ENCODE measurements around the gene KRT39. TPM values are rescaled to one million over a fixed set of nuclear protein-coding genes. Genes with fewer than 3 reads are reported as not detected.

KRT39 gene
- total RNA-seq, 1 donor: 0.36 TPM

DNA sequence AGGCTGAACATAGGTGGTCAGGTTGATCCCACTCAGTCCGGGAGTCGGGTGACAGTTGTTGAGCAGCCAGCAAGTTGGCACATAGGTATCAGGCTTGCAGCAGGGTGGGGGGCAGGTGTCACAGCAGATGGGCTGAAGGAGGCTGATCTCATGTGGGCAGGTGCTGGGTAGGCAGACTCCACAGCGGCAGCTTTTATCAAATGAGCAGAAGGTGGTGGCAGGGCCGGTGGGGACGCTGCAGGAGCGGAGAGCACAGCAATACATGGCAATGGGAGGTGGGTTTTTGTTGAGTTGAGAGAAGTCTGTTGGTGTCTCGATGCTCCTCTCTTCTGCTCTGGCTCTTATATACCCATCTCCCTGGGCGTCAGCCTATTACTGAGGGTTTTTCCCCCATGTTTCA lies 42.1 kb upstream of the KRT39 start, which contains the start of gene KRTAP3-1:
TSS of gene KRTAP3-1 (minus strand) at position 318 of the 400 bp plus-strand sequence. CDS start at position 264, 54 bp downstream.
- H3K4me2 ChIP-seq (ENCODE audit: insufficient read depth, low read length): no peak within 1 kb of the TSS
- DNase-seq (ENCODE audit: insufficient read length, low spot score, missing footprints): no peak
- no peak within 1 kb of the TSS for H3K27ac ChIP-seq (ENCODE audit: low read depth, low read length)
- no peaks in the 10 kb centered on the region for H3K9me3 ChIP-seq (ENCODE audit: low read depth, low read length)
- H2AFZ ChIP-seq (ENCODE audit: low read length): no peak within 1 kb of the TSS
- H3K4me1 ChIP-seq (ENCODE audit: insufficient read depth, low read length): no peaks in the 10 kb centered on the region
- no peak for TF ChIP-seq CTCF (IDR thresholded peaks at IDR 0.05; ENCODE audit: extremely low read depth, low read depth, low read length)
- H4K20me1 ChIP-seq (ENCODE audit: insufficient read depth, low read length): no peaks in the 10 kb centered on the region
- no peaks in the 10 kb centered on the region for H3K36me3 ChIP-seq (ENCODE audit: insufficient read depth, low read length)
- no peaks in the 10 kb centered on the region for H3K79me2 ChIP-seq (ENCODE audit: insufficient read depth, low read length)
- H3K27me3 ChIP-seq (ENCODE audit: insufficient read depth, low read length): no peaks in the 10 kb centered on the region
- no peak within 1 kb of the TSS for H3K4me3 ChIP-seq (ENCODE audit: insufficient read depth, low read length)

- Histone ChIP-seq H3K4me3 (ENCODE audit: insufficient read depth, low read length) (no peak overlapping the region), H3K79me2 (ENCODE audit: insufficient read depth, low read length) (no peaks in the 10 kb centered on the region), H3K36me3 (ENCODE audit: insufficient read depth, low read length) (no peaks in the 10 kb centered on the region), H3K27ac (ENCODE audit: low read depth, low read length) (no peak overlapping the region), H3K27me3 (ENCODE audit: insufficient read depth, low read length) (no peaks in the 10 kb centered on the region), H4K20me1 (ENCODE audit: insufficient read depth, low read length) (no peaks in the 10 kb centered on the region), H3K9me3 (ENCODE audit: low read depth, low read length) (no peaks in the 10 kb centered on the region), H3K4me2 (ENCODE audit: insufficient read depth, low read length) (no peak overlapping the region), H2AFZ (ENCODE audit: low read length) (no peak overlapping the region), H3K4me1 (ENCODE audit: insufficient read depth, low read length) (peaks cover 6% of the 10 kb centered on the region)
- no peak for TF ChIP-seq CTCF (IDR thresholded peaks at IDR 0.05; ENCODE audit: extremely low read depth, low read depth, low read length)
- DNase-seq (ENCODE audit: insufficient read length, low spot score, missing footprints): no peak
These were observed 37.6 kb upstream of the KRT39 start for GRCh38 chr17:41004397-41004796.

DNA sequence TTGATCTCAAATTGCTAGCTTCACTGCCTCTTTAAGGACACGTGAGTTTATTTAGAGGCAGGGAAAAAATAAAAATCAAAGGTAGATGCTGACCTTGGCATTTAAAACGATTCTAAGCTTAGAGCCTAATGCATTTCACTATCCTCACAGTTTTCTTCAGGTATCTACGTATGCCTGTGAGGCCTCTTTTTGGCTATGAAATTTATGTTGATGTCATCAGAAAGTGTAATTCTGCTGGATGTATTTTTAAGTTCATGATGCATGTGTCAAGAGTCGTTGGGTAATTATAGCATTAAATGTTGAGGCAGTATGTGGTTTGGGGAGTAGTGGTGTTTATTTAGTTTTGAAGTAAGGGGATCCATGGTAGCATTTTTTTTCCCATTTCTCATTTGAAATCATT lies 37.2 kb upstream of the KRT39 start:
- Histone ChIP-seq H3K4me2 (ENCODE audit: insufficient read depth, low read length) (no peak overlapping the region), H3K36me3 (ENCODE audit: insufficient read depth, low read length) (no peaks in the 10 kb centered on the region), H3K79me2 (ENCODE audit: insufficient read depth, low read length) (no peaks in the 10 kb centered on the region), H3K27ac (ENCODE audit: low read depth, low read length) (no peak overlapping the region), H3K27me3 (ENCODE audit: insufficient read depth, low read length) (no peaks in the 10 kb centered on the region), H3K9me3 (ENCODE audit: low read depth, low read length) (no peaks in the 10 kb centered on the region), H3K4me3 (ENCODE audit: insufficient read depth, low read length) (no peak overlapping the region), H2AFZ (ENCODE audit: low read length) (no peak overlapping the region), H3K4me1 (ENCODE audit: insufficient read depth, low read length) (peaks cover 6% of the 10 kb centered on the region), H4K20me1 (ENCODE audit: insufficient read depth, low read length) (no peaks in the 10 kb centered on the region)
- TF ChIP-seq CTCF (IDR thresholded peaks at IDR 0.05; ENCODE audit: extremely low read depth, low read depth, low read length): no peak
- DNase-seq (ENCODE audit: insufficient read length, low spot score, missing footprints): peak; percentile 17

DNA sequence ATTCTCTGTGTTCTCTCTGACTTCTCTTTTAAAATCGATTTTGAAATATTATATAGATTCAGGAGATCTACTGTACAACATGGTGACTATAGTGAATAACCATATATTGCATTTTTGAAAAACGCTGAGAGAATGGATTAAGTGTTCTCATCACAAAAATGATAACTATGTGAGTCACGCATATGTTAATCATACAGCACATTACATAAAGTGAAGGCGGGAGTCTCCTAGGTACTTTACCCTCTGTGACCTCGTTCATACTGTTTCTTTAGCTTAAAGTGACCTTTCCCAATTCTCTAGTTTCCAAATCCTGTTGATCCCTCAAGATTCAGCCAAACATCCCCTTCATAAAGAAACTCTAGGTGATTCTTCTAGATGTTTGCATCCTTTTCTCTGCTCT lies 36.1 kb upstream of the KRT39 start:
- Histone ChIP-seq H3K4me1 (ENCODE audit: insufficient read depth, low read length) (peaks cover 6% of the 10 kb centered on the region), H3K9me3 (ENCODE audit: low read depth, low read length) (no peaks in the 10 kb centered on the region), H3K4me3 (ENCODE audit: insufficient read depth, low read length) (no peak overlapping the region), H3K4me2 (ENCODE audit: insufficient read depth, low read length) (no peak overlapping the region), H3K36me3 (ENCODE audit: insufficient read depth, low read length) (no peaks in the 10 kb centered on the region), H2AFZ (ENCODE audit: low read length) (peak overlapping the region; percentile 23), H3K27me3 (ENCODE audit: insufficient read depth, low read length) (no peaks in the 10 kb centered on the region), H3K27ac (ENCODE audit: low read depth, low read length) (no peak overlapping the region), H3K79me2 (ENCODE audit: insufficient read depth, low read length) (no peaks in the 10 kb centered on the region), H4K20me1 (ENCODE audit: insufficient read depth, low read length) (no peaks in the 10 kb centered on the region)
- DNase-seq (ENCODE audit: insufficient read length, low spot score, missing footprints): peak; percentile 61
- TF ChIP-seq CTCF (IDR thresholded peaks at IDR 0.05; ENCODE audit: extremely low read depth, low read depth, low read length): no peak
